ENCODE data around the gene BRWD1. TPM values are rescaled to one million over a fixed set of nuclear protein-coding genes. Genes with fewer than 3 reads are reported as not detected.

The BRWD1 gene
- 67.0 and 68.0 TPM in 2 replicates for polyA plus RNA-seq

DNA sequence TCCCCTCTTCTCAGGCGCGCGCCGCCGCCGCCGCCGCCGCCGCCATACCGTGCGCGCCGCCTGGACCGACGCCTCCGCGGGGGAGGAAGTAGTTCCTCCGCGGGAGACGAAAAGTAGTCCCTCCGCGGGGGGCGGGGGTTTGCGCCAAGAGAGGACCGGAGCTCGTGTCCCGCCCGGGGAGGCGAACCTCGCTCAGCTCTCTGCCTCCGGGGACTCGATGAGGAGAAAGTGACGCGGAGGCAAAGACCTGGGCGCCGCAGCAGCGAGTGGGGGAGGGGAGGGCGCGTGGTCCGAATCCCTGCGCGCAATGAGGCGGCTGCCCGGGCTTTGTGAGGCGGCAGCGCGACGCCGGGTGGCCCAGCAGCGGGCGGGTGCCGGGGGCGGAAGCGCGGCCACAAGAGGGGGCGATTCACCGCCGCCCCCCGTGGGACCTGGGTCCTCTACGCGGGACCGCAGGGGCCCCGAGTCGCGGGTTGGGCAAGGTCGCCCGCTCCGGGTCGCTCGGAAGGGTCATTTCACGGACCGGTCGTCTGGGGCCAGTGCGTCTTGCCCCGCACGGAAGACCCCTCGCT, at the start of gene BRWD1:
Gene BRWD1 (minus strand): TSS at position 62 of the 572 bp plus-strand sequence. CDS start 141 bp downstream, outside the sequence.

DNA sequence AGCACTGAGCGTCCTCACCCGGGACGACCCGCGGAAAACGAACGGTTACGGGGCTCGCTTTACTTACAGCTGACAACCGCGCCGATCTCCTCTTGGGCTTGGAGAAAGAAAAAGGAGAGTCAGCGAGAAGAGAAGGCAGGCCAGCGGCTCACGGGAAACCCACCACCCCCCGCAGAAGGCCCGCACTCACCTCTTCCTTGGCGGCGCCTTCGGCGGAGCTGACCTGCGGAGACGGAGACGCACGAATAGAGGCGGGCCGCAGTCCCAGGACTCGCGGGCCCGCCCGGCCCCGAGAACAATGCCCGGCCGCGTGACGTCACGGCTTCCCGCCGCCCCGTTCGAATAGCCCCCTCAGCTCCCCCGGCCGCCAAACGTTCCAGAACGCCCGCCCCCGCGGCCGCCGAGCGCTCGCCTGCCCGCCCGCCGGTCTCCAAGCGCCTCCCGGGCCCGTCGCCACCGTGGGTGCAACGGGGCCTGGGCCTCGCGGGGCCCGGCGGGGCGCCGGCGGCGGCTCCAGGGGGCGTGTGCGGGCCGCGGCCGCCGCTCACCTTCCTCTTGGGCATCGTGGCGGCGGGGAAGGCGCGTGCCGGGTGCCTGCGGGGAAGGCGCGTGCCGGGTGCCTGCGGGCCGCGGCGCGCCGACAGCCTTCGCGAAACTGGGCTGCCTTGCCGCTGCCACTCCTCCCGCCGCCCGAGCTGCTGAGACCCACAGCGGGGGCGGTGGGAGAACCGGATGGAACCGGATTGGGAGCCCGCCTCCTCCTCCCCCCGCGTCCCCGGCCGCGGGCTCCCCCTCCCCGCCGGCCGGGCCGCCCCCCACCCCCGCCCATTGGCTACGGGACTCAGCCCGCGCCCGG, 35.2 kb upstream of the BRWD1 start, which contains the start of gene HMGN1:
Gene HMGN1 (minus strand): TSS at position 734 of the 856 bp plus-strand sequence. CDS start 171 bp downstream, at position 563.

DNA sequence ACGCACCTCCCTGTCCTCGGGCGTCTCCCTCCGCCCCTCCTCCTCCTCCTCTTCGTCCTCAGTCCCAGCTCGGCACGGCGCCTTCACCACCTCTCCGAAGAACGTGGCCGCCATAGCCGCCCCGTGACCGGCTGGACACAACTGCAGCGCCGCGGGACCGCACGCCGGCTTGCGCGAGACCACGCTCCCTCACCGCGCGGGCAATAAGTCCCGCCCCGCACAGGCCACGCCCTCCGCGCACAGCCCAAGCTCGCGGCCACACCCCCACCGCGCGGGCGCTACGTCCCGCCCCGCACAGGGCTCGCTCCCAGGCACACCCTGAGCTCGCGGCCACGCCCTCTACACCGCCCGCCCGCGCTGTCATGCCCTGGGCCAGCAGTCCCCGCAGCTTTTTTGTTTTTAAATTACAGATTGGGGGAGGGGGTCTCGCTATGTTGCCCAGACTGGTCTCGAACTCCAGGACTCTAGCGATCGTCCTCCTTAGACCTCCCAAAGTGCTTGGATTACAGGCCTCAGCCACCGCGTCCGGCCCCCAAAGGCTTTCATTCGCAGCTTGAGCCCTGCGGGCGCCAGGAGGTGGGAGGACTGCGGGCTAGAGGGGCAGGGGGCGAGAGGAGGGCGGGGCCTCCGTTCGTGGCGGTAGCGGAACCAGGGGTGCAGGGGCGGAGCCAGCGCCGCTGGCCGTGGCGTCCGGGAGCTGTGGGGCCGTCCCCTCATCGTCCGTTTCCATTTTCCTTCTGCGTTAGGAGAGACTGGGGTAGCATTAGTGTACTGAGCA, 130.0 kb downstream of the BRWD1 start, which contains the start of gene PSMG1:
Gene PSMG1 (minus strand): TSS at position 180 of the 778 bp plus-strand sequence. CDS start 66 bp downstream, at position 114.

Other genes starting within 250 kb of the BRWD1 start
- 48.0 and 69.6 TPM in 2 replicates for gene PSMG1, start 130.2 kb downstream of the BRWD1 start, polyA plus RNA-seq
- 55.0 and 84.4 TPM in 2 replicates for gene HMGN1, start 35.5 kb upstream of the BRWD1 start, polyA plus RNA-seq
- 1.5 and 3.0 TPM in 2 replicates for gene LCA5L, start 132.1 kb upstream of the BRWD1 start, polyA plus RNA-seq
- 13.6 and 20.4 TPM in 2 replicates for gene SH3BGR, start 138.3 kb upstream of the BRWD1 start, polyA plus RNA-seq